IMR-90 (cell line): ENCODE measurements around the gene GALNT13. TPM values are rescaled to one million over a fixed set of nuclear protein-coding genes. Genes with fewer than 3 reads are reported as not detected.

Experiments used
- ATAC-seq: fragments of 200-7000 bp; cut with Tn5 transposase; 2 replicates; pipeline ENCODE4 v1.9.1; 2020; ENCODE audit warnings: low read depth, mild to moderate bottlenecking, moderate library complexity
- BruUV-seq: library from RNA; stranded (reverse); fragments of 400-500 nt; replicated peaks from 2 replicates; lab custom pipeline; 2021; lab: Mats Ljungman, UMichigan
- CTCF ChIA-PET: fragments of 300-600 bp; formaldehyde crosslinking; extraction: SDS; loops from one replicate; lab custom pipeline; 2021; ENCODE audit warnings: antibody characterized with exemption; lab: Yijun Ruan, JAX
- POLR2A ChIA-PET: fragments of 300-600 bp; sonication (Branson Sonifier 250); formaldehyde crosslinking; loops from one replicate; lab custom pipeline; 2022; ENCODE audit warnings: antibody characterized with exemption; ENCODE audit not compliant: unreplicated experiment; lab: Charles Lee
- DNase-seq: peaks from one replicate; pipeline ENCODE4 v3.0.0; 2013
- H2AFZ ChIP-seq: replicated peaks from 2 replicates; pipeline ENCODE3; 2013; ENCODE audit warnings: low read length, mild to moderate bottlenecking; ENCODE audit not compliant: poor library complexity
- H2AK5ac ChIP-seq: 2 replicates; pipeline ENCODE4 v1.6.1; 2013; ENCODE audit warnings: low read depth, low read length, inconsistent platforms
- H2AK9ac ChIP-seq: replicated peaks from 2 replicates; pipeline ENCODE3; 2013; ENCODE audit warnings: mild to moderate bottlenecking, low read depth, low read length, moderate library complexity; ENCODE audit not compliant: poor library complexity
- H2BK120ac ChIP-seq: 2 replicates; pipeline ENCODE4 v1.6.1; 2013; ENCODE audit warnings: low read depth, low read length, inconsistent platforms
- H2BK15ac ChIP-seq: 3 replicates; pipeline ENCODE4 v1.6.1; 2013; ENCODE audit warnings: low read depth, low read length, inconsistent platforms
- H2BK20ac ChIP-seq: 2 replicates; pipeline ENCODE4 v1.6.1; 2013; ENCODE audit warnings: low read depth, mild to moderate bottlenecking, inconsistent platforms, low read length, moderate library complexity
- H2BK5ac ChIP-seq: 2 replicates; pipeline ENCODE4 v1.6.1; 2013; ENCODE audit warnings: mild to moderate bottlenecking, low read depth, low read length, inconsistent platforms; ENCODE audit not compliant: poor library complexity, severe bottlenecking
- H3K14ac ChIP-seq: replicated peaks from 2 replicates; pipeline ENCODE4 v1.6.1; 2013; ENCODE audit warnings: low read depth, low read length, inconsistent platforms
- H3K18ac ChIP-seq: 2 replicates; pipeline ENCODE4 v1.6.1; 2013; ENCODE audit warnings: low read depth, low read length, control low read depth
- H3K23ac ChIP-seq: 2 replicates; pipeline ENCODE4 v1.6.1; 2013; ENCODE audit warnings: low read depth, low read length, inconsistent platforms
- H3K27ac ChIP-seq: 2 replicates; pipeline ENCODE4 v1.5.1; 2013; ENCODE audit warnings: mild to moderate bottlenecking, control low read depth, low read length; ENCODE audit not compliant: insufficient read depth
- H3K27me3 ChIP-seq: 2 replicates; pipeline ENCODE4 v1.6.1; 2013; ENCODE audit warnings: low read length; ENCODE audit not compliant: control insufficient read depth, insufficient read depth
- H3K36me3 ChIP-seq: 2 replicates; pipeline ENCODE4 v1.6.1; 2013; ENCODE audit warnings: low read length, mixed read lengths; ENCODE audit not compliant: control insufficient read depth, insufficient read depth
- H3K4ac ChIP-seq: 2 replicates; pipeline ENCODE4 v1.6.1; 2013; ENCODE audit warnings: low read depth, low read length, inconsistent platforms
- H3K4me1 ChIP-seq: 2 replicates; pipeline ENCODE4 v1.6.1; 2013; ENCODE audit warnings: low read length, mixed read lengths; ENCODE audit not compliant: control insufficient read depth, insufficient read depth
- H3K4me2 ChIP-seq: 2 replicates; pipeline ENCODE4 v1.6.1; 2013; ENCODE audit warnings: low read depth, mild to moderate bottlenecking, control low read depth, low read length, moderate library complexity
- H3K4me3 ChIP-seq: 2 replicates; pipeline ENCODE4 v1.5.1; 2013; ENCODE audit warnings: low read depth, mild to moderate bottlenecking, control low read depth, low read length, moderate library complexity; ENCODE audit not compliant: insufficient read depth
- H3K56ac ChIP-seq: 2 replicates; pipeline ENCODE4 v1.6.1; 2013; ENCODE audit warnings: low read length, inconsistent platforms; ENCODE audit not compliant: insufficient read depth; ENCODE audit errors: extremely low read depth
- H3K79me1 ChIP-seq, 2 experiments: 2 replicates each; pipeline ENCODE4 v1.6.1; 2013; ENCODE audit warnings: low read length in 2 of 2, inconsistent platforms in 1 of 2, low read depth in 1 of 2
- H3K9ac ChIP-seq: 2 replicates; pipeline ENCODE4 v1.6.1; 2013; ENCODE audit warnings: low read depth, low read length, control low read depth
- H3K9me1 ChIP-seq: 2 replicates; pipeline ENCODE4 v1.6.1; 2013; ENCODE audit warnings: low read length, inconsistent platforms; ENCODE audit not compliant: insufficient read depth
- H3K9me3 ChIP-seq: 2 replicates; pipeline ENCODE4 v1.6.1; 2013; ENCODE audit warnings: low read length; ENCODE audit not compliant: control insufficient read depth, insufficient read depth
- H4K20me1 ChIP-seq: 2 replicates; pipeline ENCODE4 v1.6.1; 2013; ENCODE audit warnings: low read length, inconsistent platforms; ENCODE audit not compliant: insufficient read depth
- H4K5ac ChIP-seq: 2 replicates; pipeline ENCODE4 v1.6.1; 2013; ENCODE audit warnings: mild to moderate bottlenecking, low read depth, low read length, control low read depth
- H4K8ac ChIP-seq, 2 experiments: 2 replicates each; pipeline ENCODE4 v1.6.1; 2013; ENCODE audit warnings: low read depth in 2 of 2, low read length in 2 of 2, control low read depth in 1 of 2, inconsistent platforms in 1 of 2
- H4K91ac ChIP-seq: 2 replicates; pipeline ENCODE4 v1.6.1; 2013; ENCODE audit warnings: low read depth, low read length, inconsistent platforms; ENCODE audit not compliant: insufficient read depth
- FOS ChIP-seq: fragments of 150-350 bp; IDR thresholded peaks from 2 replicates; pipeline ENCODE4 v1.6.1; 2016; ENCODE audit warnings: low read depth, low read length
- SMC3 ChIP-seq: fragments of 150-350 bp; IDR thresholded peaks from 2 replicates; pipeline ENCODE4 v1.6.1; 2016; ENCODE audit warnings: low read depth, mild to moderate bottlenecking, antibody characterized with exemption, low read length, moderate library complexity
- dilution Hi-C: fragments of 300-500 bp; cut with HindIII; formaldehyde crosslinking; loops from one replicate; pipeline ENCODE4 v1.14.3; 2018; ENCODE audit warnings: low sequenced_read_pairs; ENCODE audit not compliant: unreplicated experiment
- in situ Hi-C: fragments of 300-500 bp; cut with MboI; formaldehyde crosslinking; loops from 3 replicates; pipeline ENCODE4 v1.14.3; 2019; ENCODE audit warnings: low sequenced_read_pairs, inconsistent platforms, mixed read lengths
- intact Hi-C: fragments of 100-400 bp; cut with micrococcal nuclease; formaldehyde crosslinking; loops from 2 replicates; pipeline ENCODE4 v1.10.0; 2022
- polyA plus RNA-seq, 3 experiments: library from polyadenylated mRNA; depleted of rRNA; stranded (reverse); fragments of >200 nt; gene quantifications; 2 replicates each; pipeline ENCODE4 v1.2.3, GENCODE V29; 2012; ENCODE audit warnings: low replicate concordance in 1 of 3
- total RNA-seq: library from RNA; depleted of rRNA; stranded (reverse); fragments of >200 nt; gene quantifications from 2 replicates; pipeline ENCODE4 v1.2.3, GENCODE V29; 2012

GALNT13 gene
- total and polyA plus RNA-seq, 2 of the 4 experiments (the other 2 are of a cell fraction) = 0.03 TPM; not detected in 1

- H2BK20ac ChIP-seq = no peak overlapping the region
- no peak overlapping the region for H2BK5ac ChIP-seq
- no peaks in the 10 kb centered on the region for H3K9me1 ChIP-seq
- H3K4me2 ChIP-seq = no peak overlapping the region
- no peak overlapping the region for H2BK15ac ChIP-seq
- H3K14ac ChIP-seq = no peak overlapping the region
- no peak overlapping the region for H2BK120ac ChIP-seq
- no peak for ATAC-seq
- no peak overlapping the region for H2AFZ ChIP-seq
- no peak for TF ChIP-seq FOS
- no peak for TF ChIP-seq SMC3
- no peak overlapping the region for H3K4me3 ChIP-seq
- H3K9me3 ChIP-seq = no peaks in the 10 kb centered on the region
- no peak overlapping the region for H2AK5ac ChIP-seq
- no peak overlapping the region for H4K8ac ChIP-seq
- no peaks in the 10 kb centered on the region for H3K4me1 ChIP-seq
- no peak overlapping the region for H3K4ac ChIP-seq
- H3K18ac ChIP-seq = no peak overlapping the region
- no peak overlapping the region for H4K91ac ChIP-seq
- no peaks in the 10 kb centered on the region for H4K20me1 ChIP-seq
- CTCF ChIA-PET = no interaction called here
- POLR2A ChIA-PET = no interaction called here
- no peak overlapping the region for H3K27ac ChIP-seq
- H3K79me1 ChIP-seq = no peaks in the 10 kb centered on the region
- intact Hi-C loops = no loop called here
- BruUV-seq = no TSS peak
- dilution Hi-C loops = no loop called here
- H3K23ac ChIP-seq = no peak overlapping the region
- no peak overlapping the region for H3K56ac ChIP-seq
- no peaks in the 10 kb centered on the region for H3K27me3 ChIP-seq
- no peak overlapping the region for H3K9ac ChIP-seq
- H2AK9ac ChIP-seq = no peak overlapping the region
- DNase-seq = no peak
- H4K5ac ChIP-seq = no peak overlapping the region
- in situ Hi-C loops = no loop called here
- H3K36me3 ChIP-seq = no peaks in the 10 kb centered on the region
These were observed 499.2 kb downstream of the GALNT13 start for GRCh38 chr2:154370873-154371272.
